ENCODE data around the gene PRTG. TPM values are rescaled to one million over a fixed set of nuclear protein-coding genes. Genes with fewer than 3 reads are reported as not detected.
"Not testable (repeated sequence)": the region's sequence is repeated elsewhere in the genome, so short reads cannot be mapped to it uniquely, and the experiment has no call there.

The PRTG gene
- total RNA-seq, 6 donors from 2014 or later: 5.9 to 50.6 (median 17.6) TPM

GRCh38 chr15:55764398-55764797 is 21.4 kb upstream of the PRTG start:
- no peaks in the 10 kb centered on the region for H3K27me3 ChIP-seq
- H3K27ac ChIP-seq: no peak overlapping the region
- no peaks in the 10 kb centered on the region for H3K9me3 ChIP-seq
- no peak overlapping the region for H3K4me3 ChIP-seq
- ATAC-seq (ENCODE audit: low FRiP score in 2 of 2) (no peak), DNase-seq (no peak)
- no peaks in the 10 kb centered on the region for H3K36me3 ChIP-seq
- WGBS, 2 donors: 93 to 94% methylated on average over 6 of the region's 6 CpGs
- H3K4me1 ChIP-seq: no peaks in the 10 kb centered on the region
- TF ChIP-seq, protein P1, sequence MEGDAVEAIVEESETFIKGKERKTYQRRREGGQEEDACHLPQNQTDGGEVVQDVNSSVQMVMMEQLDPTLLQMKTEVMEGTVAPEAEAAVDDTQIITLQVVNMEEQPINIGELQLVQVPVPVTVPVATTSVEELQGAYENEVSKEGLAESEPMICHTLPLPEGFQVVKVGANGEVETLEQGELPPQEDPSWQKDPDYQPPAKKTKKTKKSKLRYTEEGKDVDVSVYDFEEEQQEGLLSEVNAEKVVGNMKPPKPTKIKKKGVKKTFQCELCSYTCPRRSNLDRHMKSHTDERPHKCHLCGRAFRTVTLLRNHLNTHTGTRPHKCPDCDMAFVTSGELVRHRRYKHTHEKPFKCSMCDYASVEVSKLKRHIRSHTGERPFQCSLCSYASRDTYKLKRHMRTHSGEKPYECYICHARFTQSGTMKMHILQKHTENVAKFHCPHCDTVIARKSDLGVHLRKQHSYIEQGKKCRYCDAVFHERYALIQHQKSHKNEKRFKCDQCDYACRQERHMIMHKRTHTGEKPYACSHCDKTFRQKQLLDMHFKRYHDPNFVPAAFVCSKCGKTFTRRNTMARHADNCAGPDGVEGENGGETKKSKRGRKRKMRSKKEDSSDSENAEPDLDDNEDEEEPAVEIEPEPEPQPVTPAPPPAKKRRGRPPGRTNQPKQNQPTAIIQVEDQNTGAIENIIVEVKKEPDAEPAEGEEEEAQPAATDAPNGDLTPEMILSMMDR (IDR thresholded peaks at IDR 0.05): no peak
- no peak for TF ChIP-seq EP300 (IDR thresholded peaks at IDR 0.05)
- TF ChIP-seq POLR2A (IDR thresholded peaks at IDR 0.05): no peak
- no peak for TF ChIP-seq POLR2AphosphoS5 (IDR thresholded peaks at IDR 0.05)

DNA sequence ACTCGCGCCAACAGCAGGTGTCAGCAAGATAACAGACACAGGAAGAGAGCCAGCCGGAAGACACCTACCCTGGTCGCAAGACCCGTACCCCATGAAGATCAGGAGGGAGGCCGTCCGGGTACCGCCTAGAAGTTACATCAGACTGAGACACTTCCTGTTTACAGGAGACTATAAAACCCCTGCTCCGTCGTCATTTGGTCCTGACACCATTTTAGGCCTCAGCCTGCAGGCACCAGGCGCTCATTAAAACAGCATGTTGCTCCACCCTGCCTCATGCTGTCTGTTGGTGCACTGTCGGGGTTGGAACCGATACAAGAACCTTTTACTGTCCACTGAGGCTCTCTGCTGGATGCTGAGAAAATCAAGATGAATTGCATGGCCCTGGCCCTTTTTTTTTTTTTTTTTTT is 15.6 kb upstream of the PRTG start:
- no peaks in the 10 kb centered on the region for H3K36me3 ChIP-seq
- no peaks in the 10 kb centered on the region for H3K27me3 ChIP-seq
- H3K4me3 ChIP-seq: no peak overlapping the region
- no peaks in the 10 kb centered on the region for H3K4me1 ChIP-seq
- ATAC-seq (ENCODE audit: low FRiP score in 2 of 2) (no peak), DNase-seq (no peak)
- 73 to 85% methylated on average over 13 of the region's 13 CpGs for WGBS, 2 donors
- H3K9me3 ChIP-seq: no peaks in the 10 kb centered on the region
- no peak overlapping the region for H3K27ac ChIP-seq
- TF ChIP-seq EP300 (IDR thresholded peaks at IDR 0.05) (no peak), POLR2AphosphoS5 (IDR thresholded peaks at IDR 0.05) (no peak), POLR2A (IDR thresholded peaks at IDR 0.05) (no peak)
- TF ChIP-seq, protein P1 (IDR thresholded peaks at IDR 0.05): no peak

DNA sequence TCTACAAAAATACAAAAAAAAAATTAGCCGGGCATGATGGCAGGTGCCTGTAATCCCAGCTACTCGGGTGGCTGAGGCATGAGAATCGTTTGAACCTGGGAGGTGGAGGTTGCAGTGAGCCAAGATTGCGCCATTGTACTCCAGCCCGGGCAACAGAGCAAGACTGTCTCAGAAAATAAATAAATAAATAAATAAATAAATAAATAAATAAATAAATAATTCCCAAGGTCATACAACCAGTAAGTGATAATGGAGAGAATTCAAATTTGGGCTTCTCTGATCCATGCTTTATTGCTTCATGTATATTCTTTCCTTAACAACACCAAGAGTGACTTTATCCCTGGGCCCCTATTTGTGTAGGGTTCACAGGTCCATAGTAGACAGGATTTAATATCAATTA is 10.5 kb upstream of the PRTG start:
- H3K36me3 ChIP-seq; DNase-seq; H3K27me3 ChIP-seq; H3K9me3 ChIP-seq; ATAC-seq (ENCODE audit: low FRiP score in 2 of 2); H3K4me1 ChIP-seq; H3K4me3 ChIP-seq; H3K27ac ChIP-seq: not testable (repeated sequence)
- WGBS, 2 donors: 89 to 91% methylated on average over 5 of the region's 5 CpGs

DNA sequence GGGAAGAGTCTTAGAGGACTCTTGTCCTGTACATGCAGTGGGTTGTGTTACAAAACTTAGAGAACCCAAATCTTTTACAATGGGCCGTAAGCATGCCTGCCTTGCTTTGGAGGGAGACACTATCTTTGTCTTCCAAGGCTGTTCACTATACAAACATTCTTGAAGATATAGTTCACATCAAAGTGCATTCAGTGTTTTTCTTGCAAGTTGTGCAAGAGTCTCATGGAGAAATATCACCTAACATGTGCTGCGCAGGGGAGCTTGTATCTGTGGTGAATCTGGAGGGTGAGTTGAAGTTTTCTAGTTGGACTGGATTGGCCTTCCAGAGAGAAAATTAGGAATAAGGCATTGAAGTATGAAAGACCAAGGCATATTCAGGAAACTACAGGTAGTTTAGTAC is 7.8 kb upstream of the PRTG start:
- H3K9me3 ChIP-seq: no peaks in the 10 kb centered on the region
- ATAC-seq (ENCODE audit: low FRiP score in 2 of 2) (no peak), DNase-seq (no peak)
- TF ChIP-seq POLR2AphosphoS5 (IDR thresholded peaks at IDR 0.05) (no peak), POLR2A (IDR thresholded peaks at IDR 0.05) (no peak), EP300 (IDR thresholded peaks at IDR 0.05) (no peak)
- TF ChIP-seq, protein P1 (IDR thresholded peaks at IDR 0.05): no peak
- H3K4me3 ChIP-seq: no peak overlapping the region
- 75 to 88% methylated on average over 2 of the region's 2 CpGs for WGBS, 2 donors
- no peaks in the 10 kb centered on the region for H3K27me3 ChIP-seq
- no peak overlapping the region for H3K27ac ChIP-seq
- H3K4me1 ChIP-seq: no peaks in the 10 kb centered on the region
- H3K36me3 ChIP-seq: no peaks in the 10 kb centered on the region

DNA sequence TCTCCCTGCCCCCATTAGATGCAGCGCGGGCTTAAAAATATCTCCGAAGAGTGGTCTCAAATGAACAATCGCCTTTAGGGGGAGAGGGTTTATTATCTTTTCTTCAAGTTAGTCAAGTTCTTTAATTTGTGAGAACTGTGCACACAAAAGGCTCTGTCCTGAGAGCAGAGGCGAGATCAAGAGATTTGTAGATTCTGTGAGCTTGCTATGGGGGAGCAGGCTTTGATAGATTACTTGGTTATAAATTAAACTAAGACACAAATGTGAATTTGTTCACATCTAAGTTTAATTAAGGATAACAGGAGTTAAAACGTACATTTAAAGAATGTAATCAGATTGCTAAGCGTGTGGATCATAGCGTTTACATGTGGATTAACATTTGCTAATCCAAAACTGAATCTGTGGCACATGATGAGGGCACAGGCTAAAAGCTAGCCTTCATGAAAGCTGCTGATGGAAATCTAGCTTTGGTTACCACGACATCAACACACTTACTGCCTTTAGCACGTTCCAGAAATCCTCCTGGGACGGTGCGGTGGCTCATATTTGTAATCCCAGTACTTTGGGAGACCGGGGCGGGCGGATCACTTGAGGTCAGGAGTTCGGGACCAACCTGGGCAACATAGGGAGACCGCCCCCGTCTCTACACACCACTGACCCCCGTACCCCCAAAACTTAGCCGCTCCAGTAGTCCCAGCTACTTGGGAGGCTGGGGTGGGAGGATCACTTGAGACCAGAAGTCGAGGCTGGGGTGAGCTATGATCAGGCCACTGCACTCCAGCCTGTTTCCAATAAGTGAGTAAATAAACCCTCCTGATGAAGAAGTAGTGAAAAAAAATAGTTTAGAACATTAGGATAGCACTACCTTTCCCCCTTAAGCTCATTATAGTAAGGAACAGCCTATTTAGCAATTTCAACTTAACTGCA is 1.0 kb upstream of the PRTG start:
- WGBS, 2 donors: 46 to 59% methylated on average over 13 to 21 of the region's 21 CpGs

More for the DNA sequence above, 1.0 kb upstream of the PRTG start:
- Histone ChIP-seq H3K36me3 (no peaks in the 10 kb centered on the region), H3K27me3 (peaks cover 0 to 14% (median 2%) of the 10 kb centered on the region in 4 donors), H3K9me3 (no peaks in the 10 kb centered on the region), H3K4me3 (peak overlapping the region in 3 of 4 donors; percentile 68 to 96 (median 75)), H3K4me1 (peaks cover 3 to 24% (median 15%) of the 10 kb centered on the region in 4 donors), H3K27ac (peak overlapping the region; percentile 71 to 88 (median 82))
- no peak for TF ChIP-seq EP300 (IDR thresholded peaks at IDR 0.05)
- TF ChIP-seq POLR2A (IDR thresholded peaks at IDR 0.05): no peak
- TF ChIP-seq, protein P1 (IDR thresholded peaks at IDR 0.05): no peak
- TF ChIP-seq POLR2AphosphoS5 (IDR thresholded peaks at IDR 0.05): no peak
- ATAC-seq (ENCODE audit: low FRiP score in 2 of 2) (no peak), DNase-seq (no peak)
